Stimulated activated CD4-positive, alpha-beta T cell treated with anti-CD3 and anti-CD28 coated beads, Interleukin-4, amount 100 ng/mL, for 4 hours (primary cell): ENCODE measurements around the gene PRAMEF7.
"Not testable (repeated sequence)": the region's sequence is repeated elsewhere in the genome, so short reads cannot be mapped to it uniquely, and the experiment has no call there.

Experiments
- DNase-seq, 2 experiments: peaks; one replicate each; pipeline ENCODE4 v3.0.0-alpha.2; 2020

Gene PRAMEF7

DNA sequence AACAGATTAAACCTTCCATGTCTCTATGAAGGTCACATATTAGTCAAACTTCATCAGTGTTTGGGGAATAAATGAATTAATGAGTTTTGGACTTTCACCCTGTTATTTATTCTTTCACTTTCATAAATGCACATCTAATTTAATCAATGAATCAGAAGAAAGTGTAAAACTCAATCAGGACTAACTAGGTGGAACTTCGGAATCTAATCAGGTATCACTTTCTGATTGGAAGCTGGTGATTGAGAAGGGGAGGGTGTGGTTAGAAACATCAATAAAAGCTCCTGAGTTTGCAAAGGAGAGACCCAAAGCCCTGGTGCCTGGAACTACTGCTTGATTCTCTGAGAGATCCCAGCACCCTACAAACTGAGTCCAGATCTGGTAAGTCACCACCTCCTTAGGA lies at the start of gene PRAMEF7:
PRAMEF7 (plus strand) TSS at position 301 of the 400 bp plus-strand sequence. CDS start 1,083 bp downstream, outside the sequence.
- not testable (repeated sequence) for DNase-seq

DNA sequence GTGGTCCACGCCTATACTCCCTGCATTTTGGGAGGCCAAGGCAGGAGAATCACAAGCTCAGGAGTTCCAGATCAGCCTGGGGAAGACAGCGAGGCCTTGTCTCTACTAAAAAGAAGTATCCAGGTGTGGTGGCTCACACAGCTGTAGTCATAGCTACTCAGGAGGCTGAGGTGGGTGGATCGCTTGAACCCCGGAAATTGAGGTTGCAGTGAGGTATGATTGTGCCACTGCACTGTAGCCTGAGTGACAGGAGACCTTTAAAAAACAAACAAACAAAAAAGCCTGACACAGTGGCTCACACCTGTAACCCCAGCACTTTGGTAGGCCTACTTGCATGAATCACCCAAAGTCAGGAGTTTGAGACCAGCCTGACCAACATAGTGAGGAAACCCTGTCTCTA lies 38.0 kb upstream of the PRAMEF7 start:
- not testable (repeated sequence) for DNase-seq

DNA sequence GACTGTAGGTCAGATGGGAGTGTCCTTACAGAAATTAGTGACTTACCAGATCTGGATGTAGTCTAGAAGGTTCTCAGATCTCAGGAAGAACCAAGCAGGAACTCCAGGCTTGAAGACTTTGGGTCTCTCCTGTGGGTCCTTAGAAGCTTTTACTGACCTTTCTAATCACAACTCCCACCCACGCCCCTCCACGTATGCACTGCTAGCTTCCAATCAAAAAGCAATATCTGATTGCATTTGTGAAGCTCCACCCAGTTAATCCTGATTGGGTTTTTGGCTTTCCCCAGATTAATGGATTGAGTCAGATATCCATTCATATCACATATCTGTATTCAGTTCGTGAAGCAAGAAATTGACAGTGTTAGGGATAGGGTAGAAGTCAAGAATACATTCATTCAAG lies 30.3 kb upstream of the PRAMEF7 start, which contains the start of gene PRAMEF4:
PRAMEF4 (minus strand) TSS at position 101 of the 400 bp plus-strand sequence. CDS start 2,807 bp downstream, outside the sequence.
- not testable (repeated sequence) for DNase-seq

DNA sequence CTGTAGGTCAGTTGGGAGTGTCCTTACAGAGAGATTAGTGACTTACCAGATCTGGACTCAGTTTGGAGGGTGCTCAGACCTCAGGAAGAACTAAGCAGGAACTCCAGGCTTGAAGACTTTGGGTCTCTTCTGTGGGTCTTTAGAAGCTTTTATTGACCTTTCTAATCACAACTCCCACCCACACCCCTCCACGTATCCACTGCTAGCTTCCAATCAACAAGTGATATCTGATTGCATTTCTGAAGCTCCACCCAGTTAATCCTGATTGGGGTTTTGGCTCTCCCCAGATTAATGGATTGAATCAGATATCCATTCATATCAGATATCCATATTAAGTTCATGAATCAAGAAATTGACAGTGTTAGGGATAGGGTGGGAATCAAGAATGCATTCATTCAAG lies 18.2 kb upstream of the PRAMEF7 start, which contains the start of gene PRAMEF10:
PRAMEF10 (minus strand) TSS at position 101 of the 400 bp plus-strand sequence. CDS start 2,423 bp downstream, outside the sequence.
- not testable (repeated sequence) for DNase-seq

DNA sequence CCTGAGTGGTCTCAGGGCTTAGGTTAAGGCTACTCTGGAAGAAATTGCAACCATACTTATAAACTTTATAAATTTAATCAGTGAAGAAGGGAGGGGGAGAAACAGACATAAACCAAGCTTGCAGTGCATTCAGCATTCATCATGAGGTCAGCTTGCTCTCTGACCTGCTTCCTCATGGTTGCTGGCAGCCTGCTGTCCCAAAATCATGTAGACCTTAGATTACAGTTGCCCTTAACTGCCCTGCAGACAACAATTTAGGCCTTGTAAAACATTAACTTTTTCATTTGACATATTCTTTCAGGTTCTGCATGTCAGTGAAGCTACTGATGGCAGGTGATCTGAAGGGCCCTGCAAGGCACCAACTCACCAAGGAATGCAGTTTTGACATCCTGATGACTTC lies 17.2 kb upstream of the PRAMEF7 start:
- not testable (repeated sequence) for DNase-seq

DNA sequence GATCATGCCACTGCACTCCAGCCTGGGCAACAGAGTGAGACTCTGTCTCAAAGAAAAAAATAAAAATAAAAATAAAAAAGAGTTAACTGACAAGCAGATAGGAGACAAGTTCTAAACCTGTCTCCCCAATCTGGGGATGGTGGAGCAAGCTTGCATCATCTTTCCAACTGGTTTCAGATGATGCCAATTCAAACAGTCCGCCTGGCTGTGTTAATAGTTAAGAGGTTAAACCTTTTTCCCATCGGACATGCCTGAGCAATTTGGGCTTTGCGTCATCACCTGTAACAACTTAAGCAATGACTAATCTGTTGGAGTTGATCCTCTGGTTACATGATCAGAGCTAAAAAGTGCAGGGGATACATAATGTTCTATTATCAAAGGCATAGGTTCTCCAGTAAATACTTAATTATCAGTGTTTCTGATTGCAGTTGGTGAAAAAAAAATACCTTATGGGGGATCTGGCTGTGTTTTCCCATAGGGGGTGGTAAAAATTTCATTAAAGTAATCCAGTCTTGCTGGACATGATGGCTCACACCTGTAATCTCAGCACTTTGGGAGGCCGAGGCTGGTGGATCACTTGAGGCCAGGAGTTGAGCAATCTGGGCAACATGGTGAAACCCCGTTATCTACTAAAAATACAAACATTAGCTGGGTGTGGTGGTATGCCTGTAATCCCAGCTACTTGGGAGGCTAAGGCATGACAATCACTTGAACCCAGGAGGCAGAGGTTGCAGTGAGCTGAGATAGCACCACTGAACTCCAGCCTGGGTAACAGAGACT lies 12.4 kb upstream of the PRAMEF7 start:
- DNase-seq, result not testable (repeated sequence)

DNA sequence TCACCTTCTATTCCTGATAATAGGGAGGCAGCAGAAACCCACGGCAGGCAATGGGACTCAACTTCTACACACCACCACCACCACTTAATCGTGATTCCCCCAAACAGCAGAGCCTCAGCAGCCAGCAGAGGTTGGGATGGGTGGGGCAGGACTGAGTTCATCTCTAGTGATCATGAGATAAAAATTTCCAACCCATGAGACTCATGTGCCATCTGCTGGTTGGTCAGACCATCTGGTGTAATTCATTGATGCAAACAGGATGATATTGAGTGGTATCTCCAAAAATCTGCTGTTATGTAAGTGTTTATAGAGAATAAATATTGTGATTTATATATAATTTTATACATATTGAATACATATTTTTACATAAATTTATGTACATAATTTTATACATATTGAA lies 5.3 kb downstream of the PRAMEF7 start:
- DNase-seq, result not testable (repeated sequence)

DNA sequence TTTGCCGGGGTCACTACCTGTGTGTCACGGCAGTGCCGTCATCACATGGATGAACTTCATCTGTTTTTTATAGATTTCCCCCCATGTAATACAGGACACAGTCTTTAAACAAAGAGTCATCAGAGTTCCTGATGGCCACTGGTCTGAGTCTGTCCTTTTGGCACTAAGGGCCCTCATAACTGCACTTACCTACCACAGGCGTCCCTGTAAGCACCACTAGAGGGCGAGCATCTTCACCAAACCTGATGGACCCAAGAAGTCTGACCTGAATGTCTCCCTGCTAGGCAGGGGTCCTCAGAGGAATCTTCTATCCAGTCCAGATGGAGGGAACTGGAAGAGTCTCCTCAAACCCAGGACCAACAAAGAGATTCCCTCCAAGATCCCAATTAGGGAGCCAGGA lies 8.0 kb downstream of the PRAMEF7 start:
- not testable (repeated sequence) for DNase-seq

DNA sequence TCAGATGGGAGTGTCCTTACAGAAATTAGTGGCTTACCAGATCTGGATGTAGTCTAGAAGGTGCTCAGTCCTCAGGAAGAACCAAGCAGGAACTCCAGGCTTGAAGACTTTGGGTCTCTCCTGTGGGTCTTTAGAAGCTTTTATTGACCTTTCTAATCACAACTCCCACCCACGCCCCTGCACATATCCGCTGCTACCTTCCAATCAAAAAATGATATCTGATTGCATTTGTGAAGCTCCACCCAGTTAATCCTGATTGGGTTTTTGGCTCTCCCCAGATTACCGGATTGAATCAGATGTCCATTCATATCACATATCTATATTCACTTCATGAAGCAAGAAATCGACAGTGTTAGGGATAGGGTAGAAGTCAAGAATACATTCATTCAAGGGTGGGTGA lies 31.1 kb downstream of the PRAMEF7 start, which contains the start of gene PRAMEF6:
PRAMEF6 (minus strand) TSS at position 101 of the 400 bp plus-strand sequence. CDS start 5,062 bp downstream, outside the sequence.
- DNase-seq, result not testable (repeated sequence)
